MCF 10A (cell line): ENCODE results near the gene STIM2. TPM values are rescaled to one million over a fixed set of nuclear protein-coding genes. Genes with fewer than 3 reads are reported as not detected.

Experiments used
- BruUV-seq: library from RNA; stranded (reverse); fragments of 400-500 nt; replicated peaks from 2 replicates; lab custom pipeline; 2021; lab: Mats Ljungman, UMichigan
- CTCF ChIA-PET: fragments of 300-600 bp; sonication (Branson Sonifier 250); formaldehyde crosslinking; extraction: SDS; loops from one replicate; lab custom pipeline; 2021; ENCODE audit warnings: antibody characterized with exemption, inconsistent platforms; lab: Yijun Ruan, JAX
- POLR2A ChIA-PET: fragments of 300-600, 350-650 bp; sonication (Branson Sonifier 250); formaldehyde crosslinking; extraction: SDS; loops from one replicate; lab custom pipeline; 2020; ENCODE audit warnings: antibody characterized with exemption, inconsistent platforms; lab: Yijun Ruan, JAX
- DNase-seq: peaks from one replicate; pipeline ENCODE4 v3.0.0-alpha.2; 2018; ENCODE audit not compliant: unreplicated experiment
- H3K27ac Mint-ChIP-seq: one replicate; pipeline ENCODE4 v1.8.0; 2022; ENCODE audit warnings: mild to moderate bottlenecking, low read depth, mixed read lengths; ENCODE audit not compliant: unreplicated experiment
- H3K27me3 Mint-ChIP-seq: one replicate; pipeline ENCODE4 v1.8.0; 2022; ENCODE audit warnings: mixed read lengths; ENCODE audit not compliant: insufficient read depth, unreplicated experiment
- H3K36me3 Mint-ChIP-seq: one replicate; pipeline ENCODE4 v1.8.0; 2022; ENCODE audit warnings: mild to moderate bottlenecking, moderate library complexity, mixed read lengths; ENCODE audit not compliant: insufficient read depth, unreplicated experiment
- H3K4me1 Mint-ChIP-seq: one replicate; pipeline ENCODE4 v1.8.0; 2022; ENCODE audit warnings: mixed read lengths; ENCODE audit not compliant: insufficient read depth, unreplicated experiment
- H3K4me3 Mint-ChIP-seq: one replicate; pipeline ENCODE4 v1.8.0; 2022; ENCODE audit warnings: mild to moderate bottlenecking, moderate library complexity, mixed read lengths; ENCODE audit not compliant: unreplicated experiment
- H3K9me3 Mint-ChIP-seq: one replicate; pipeline ENCODE4 v1.8.0; 2022; ENCODE audit warnings: mixed read lengths; ENCODE audit not compliant: unreplicated experiment
- intact Hi-C: fragments of 100-400 bp; cut with micrococcal nuclease; formaldehyde crosslinking; loops from 2 replicates; pipeline ENCODE4 v1.14.1; 2022
- total RNA-seq: library from RNA; stranded (reverse); gene quantifications from 2 replicates; pipeline ENCODE4 v1.2.3, GENCODE V29; 2022
- TF ChIP-seq, protein P1 (sequence below): fragments of 200-600 bp; IDR thresholded peaks from one replicate; pipeline ENCODE4 v1.8.0; 2022; ENCODE audit warnings: antibody characterized with exemption, mild to moderate bottlenecking; ENCODE audit not compliant: unreplicated experiment

Gene STIM2
- total RNA-seq, 1 experiment from 2014 or later = 18.5 TPM

DNA sequence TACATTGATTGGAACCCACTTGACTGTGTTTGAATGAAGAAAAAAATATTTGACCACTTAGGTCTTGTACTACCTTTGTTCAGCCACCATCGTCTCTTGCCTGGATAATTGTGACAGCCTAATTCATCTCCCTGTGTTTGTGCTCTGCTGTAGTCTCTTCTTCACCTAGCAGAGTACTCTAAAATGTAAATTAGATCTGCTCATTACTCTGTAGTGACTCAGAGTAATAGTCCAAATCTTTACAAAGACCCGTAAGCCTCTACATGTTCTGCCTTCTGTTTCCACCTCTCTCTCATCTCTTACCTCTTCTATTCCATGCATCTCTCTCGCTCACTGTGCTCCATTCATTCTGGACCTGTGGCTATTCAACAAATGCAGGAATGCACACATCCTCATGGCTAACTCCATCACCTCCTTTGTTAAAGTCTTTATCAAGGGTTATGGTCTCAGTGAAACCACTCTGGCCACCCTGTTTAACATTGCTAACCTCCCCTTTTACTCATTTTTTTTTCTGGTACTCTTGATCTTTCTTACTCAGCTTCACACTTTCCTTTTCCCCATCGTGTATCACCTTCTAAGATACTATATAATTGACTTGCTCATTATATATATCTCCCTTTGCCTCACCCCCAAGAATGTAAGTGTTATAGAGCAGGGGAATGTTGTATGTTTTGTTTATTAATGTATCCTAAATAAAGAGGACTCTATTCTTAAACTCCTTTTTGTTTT, 98.4 kb downstream of the STIM2 start:
- H3K36me3 Mint-ChIP-seq = no peaks in the 10 kb centered on the region
- H3K4me1 Mint-ChIP-seq = peaks cover 1% of the 10 kb centered on the region
- no peak overlapping the region for H3K27ac Mint-ChIP-seq
- POLR2A ChIA-PET = interaction anchor here (0.8 kb wide), 2 partner anchors 92 to 99 kb away, joined by 3 read pairs; partner anchors contain the start of gene STIM2
- no peak for DNase-seq
- CTCF ChIA-PET = no interaction called here
- no peaks in the 10 kb centered on the region for H3K9me3 Mint-ChIP-seq
- no peak overlapping the region for H3K4me3 Mint-ChIP-seq
- BruUV-seq = no TSS peak
- intact Hi-C loops = no loop called here
- TF ChIP-seq, protein P1, sequence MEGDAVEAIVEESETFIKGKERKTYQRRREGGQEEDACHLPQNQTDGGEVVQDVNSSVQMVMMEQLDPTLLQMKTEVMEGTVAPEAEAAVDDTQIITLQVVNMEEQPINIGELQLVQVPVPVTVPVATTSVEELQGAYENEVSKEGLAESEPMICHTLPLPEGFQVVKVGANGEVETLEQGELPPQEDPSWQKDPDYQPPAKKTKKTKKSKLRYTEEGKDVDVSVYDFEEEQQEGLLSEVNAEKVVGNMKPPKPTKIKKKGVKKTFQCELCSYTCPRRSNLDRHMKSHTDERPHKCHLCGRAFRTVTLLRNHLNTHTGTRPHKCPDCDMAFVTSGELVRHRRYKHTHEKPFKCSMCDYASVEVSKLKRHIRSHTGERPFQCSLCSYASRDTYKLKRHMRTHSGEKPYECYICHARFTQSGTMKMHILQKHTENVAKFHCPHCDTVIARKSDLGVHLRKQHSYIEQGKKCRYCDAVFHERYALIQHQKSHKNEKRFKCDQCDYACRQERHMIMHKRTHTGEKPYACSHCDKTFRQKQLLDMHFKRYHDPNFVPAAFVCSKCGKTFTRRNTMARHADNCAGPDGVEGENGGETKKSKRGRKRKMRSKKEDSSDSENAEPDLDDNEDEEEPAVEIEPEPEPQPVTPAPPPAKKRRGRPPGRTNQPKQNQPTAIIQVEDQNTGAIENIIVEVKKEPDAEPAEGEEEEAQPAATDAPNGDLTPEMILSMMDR = no peak
- no peaks in the 10 kb centered on the region for H3K27me3 Mint-ChIP-seq

DNA sequence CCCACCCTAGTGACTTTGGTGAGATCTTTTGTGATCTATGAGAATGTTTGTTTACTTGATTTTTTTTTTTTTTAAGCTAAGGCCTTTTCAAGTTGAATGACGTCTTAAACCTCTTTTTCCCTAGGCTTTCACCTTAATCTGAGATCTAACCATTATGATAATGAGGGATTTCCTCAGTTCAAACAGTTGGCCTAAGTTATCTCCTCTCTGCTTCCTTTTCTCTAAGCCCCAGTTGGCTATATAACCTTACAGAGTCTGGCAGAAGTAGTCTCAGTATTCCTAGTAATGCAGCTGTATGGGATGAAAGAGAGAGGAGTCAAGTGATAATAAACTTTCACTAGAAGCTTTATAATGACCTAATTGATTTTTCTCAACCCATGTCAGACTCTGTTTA, 99.0 kb downstream of the STIM2 start:
- ChIA-PET CTCF (no interaction called here), POLR2A (no interaction called here)
- no peak overlapping the region for H3K27ac Mint-ChIP-seq
- no peaks in the 10 kb centered on the region for H3K27me3 Mint-ChIP-seq
- peaks cover 7% of the 10 kb centered on the region for H3K4me1 Mint-ChIP-seq
- intact Hi-C loops = no loop called here
- TF ChIP-seq, protein P1 = no peak
- H3K4me3 Mint-ChIP-seq = no peak overlapping the region
- no peaks in the 10 kb centered on the region for H3K36me3 Mint-ChIP-seq
- DNase-seq = no peak
- no TSS peak for BruUV-seq
- no peaks in the 10 kb centered on the region for H3K9me3 Mint-ChIP-seq

DNA sequence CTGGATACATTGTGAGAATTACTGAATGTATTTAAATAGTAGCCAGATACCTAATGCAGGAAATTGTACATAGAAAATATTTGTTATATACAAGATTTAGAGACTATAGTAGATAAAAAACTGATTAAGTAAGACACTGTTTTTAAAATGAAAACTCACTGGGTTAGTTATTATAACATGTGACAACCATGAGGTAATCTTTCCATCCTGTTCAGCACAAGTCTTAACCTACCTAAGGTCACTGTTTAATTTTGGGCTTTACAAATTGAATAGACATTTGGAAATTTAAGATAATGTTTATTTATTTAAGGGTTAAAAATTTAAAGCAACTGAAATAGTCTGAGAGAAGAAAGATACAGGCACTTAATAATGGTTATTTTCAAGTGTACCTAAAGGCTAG, 102.1 kb downstream of the STIM2 start:
- TF ChIP-seq, protein P1 = no peak
- DNase-seq = no peak
- BruUV-seq = no TSS peak
- peaks cover 10% of the 10 kb centered on the region for H3K4me1 Mint-ChIP-seq
- no peaks in the 10 kb centered on the region for H3K27me3 Mint-ChIP-seq
- H3K27ac Mint-ChIP-seq = no peak overlapping the region
- H3K4me3 Mint-ChIP-seq = no peak overlapping the region
- POLR2A ChIA-PET = no interaction called here
- CTCF ChIA-PET = no interaction called here
- intact Hi-C loops = no loop called here
- no peaks in the 10 kb centered on the region for H3K9me3 Mint-ChIP-seq
- H3K36me3 Mint-ChIP-seq = no peaks in the 10 kb centered on the region

DNA sequence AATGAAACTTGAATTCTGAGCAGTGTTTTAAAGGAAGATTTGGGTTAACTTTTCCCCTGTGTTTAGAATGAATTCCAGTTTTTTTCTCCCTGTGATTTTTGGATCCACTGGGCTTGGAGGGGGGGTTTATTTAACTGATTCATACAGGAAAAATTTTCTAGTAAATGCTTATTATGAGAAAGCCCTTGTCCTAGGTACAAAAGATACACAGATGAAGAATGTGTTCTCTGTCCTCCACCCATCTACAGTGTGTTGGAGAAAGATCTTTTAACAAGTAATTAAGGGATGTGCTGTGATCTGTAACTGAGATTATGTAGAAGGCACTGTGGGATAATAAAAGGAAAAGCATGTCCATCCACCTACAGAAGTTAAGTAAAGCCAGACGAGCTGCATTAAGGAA, 103.9 kb downstream of the STIM2 start:
- TF ChIP-seq, protein P1 = no peak
- ChIA-PET CTCF (no interaction called here), POLR2A (no interaction called here)
- no peak for DNase-seq
- Mint-ChIP-seq H3K27me3 (no peaks in the 10 kb centered on the region), H3K9me3 (no peaks in the 10 kb centered on the region), H3K27ac (no peak overlapping the region), H3K4me3 (no peak overlapping the region), H3K4me1 (peaks cover 10% of the 10 kb centered on the region), H3K36me3 (no peaks in the 10 kb centered on the region)
- intact Hi-C loops = no loop called here
- BruUV-seq = no TSS peak
